GM19240 (cell line): Measurements from ENCODE around the gene OS9.

Source experiments
- DNase-seq: peaks from one replicate; pipeline ENCODE4 v3.0.0; 2011; ENCODE audit warnings: low spot score; ENCODE audit not compliant: insufficient read length

Gene OS9

DNA sequence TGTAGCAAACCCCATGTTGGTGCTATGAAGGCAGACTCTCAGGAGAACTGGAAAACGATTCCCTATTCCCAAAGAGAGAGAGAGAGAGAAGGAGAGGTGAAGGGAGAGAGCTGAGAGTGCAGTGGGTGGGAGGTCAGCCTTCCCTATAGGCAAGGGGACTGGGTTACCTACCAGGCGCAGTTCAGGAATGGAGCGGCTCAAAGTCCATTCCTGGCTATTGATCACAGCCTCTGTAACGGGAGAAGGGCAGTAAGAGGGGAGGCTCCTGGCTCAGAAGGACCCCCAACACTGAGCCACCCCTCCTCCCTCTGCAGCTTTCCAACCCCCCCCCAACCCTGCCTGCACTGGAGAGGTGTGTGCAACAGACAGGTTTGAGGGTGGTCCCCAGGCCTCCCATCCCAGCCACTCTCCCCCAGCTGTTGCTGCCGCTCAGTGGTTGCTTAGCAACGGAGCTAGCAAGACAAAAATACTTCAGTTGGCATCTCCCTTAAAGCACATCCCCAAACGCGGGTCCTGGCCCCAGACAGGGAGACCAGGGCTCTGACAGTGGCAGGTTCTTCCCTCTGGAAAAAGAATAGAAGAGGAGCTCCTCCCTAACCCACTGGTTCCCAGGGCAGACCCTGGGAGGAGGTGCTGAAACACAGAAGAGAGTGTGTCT, 41.4 kb downstream of the OS9 start:
- DNase-seq = no peak

DNA sequence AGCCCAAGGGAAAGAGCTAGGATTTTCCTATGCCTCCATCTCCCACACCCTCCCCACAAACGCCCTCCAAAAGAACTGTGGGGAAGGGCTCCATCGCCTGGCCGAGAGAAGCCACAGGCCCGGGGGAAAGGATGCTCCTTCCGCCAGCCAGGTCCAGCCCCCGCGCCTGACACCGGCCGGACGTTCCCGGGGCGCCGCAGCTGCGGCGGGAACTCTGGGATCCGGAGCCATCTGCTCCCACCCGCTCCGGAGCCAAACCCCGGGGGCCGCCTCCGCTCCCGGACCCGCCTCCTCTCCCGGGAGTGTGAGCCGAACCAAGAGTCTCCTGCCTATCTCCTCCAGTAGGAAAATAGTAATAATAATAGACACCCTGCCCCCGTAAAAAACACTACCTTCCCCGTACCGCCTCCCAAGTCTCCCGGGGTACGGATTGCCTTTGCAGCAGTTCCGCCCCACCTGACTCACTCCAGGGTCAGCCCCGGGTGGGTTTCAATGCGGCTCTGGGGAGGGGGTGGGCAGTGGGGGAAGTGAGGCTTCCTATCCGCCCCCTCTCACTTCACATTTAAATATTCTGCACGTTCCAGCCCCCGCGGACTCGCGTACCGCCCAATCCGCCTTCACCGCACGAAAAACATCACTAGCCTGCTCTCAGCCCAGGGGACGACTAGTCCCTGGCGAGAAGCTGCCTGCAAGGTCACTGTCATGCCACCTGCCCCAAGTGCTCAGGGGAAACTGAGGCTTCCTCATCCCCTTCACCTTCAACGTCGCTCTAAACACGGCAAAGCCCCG, 42.2 kb downstream of the OS9 start:
- no peak for DNase-seq

DNA sequence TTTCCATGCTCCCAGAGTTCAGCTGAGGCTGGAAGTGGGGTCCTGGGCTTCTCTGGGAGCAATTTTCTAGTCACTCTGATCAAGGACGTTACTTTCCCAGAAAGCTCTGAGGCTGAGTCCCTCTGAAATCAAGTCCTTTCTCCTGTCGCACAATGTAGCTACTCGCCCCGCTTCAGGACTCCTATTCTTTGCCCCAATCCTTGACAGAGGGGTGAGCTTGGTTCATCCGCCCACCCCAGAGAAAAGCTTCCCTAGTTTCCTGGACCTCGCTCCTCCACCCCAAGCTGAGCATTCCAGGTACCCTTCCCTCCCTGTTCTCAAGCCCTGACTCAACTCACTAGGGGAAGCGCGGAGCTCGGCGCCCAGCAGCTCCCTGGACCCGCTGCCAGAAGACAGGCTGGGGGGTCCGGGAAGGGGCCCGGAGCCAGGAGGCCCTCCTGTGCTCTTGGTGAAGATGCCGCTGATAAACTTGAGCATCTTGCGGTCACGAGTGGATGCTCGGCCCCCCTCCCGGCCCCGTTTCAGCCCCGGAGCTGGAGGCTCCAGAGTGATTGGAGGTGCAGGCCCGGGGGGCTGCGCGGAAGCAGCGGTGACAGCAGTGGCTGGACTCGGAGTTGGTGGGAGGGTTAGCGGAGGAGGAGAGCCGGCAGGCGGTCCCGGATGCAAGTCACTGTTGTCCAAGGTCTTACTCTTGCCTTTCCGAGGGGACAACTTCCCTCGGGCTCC, 43.0 kb downstream of the OS9 start:
- no peak for DNase-seq

- DNase-seq = no peak
These were observed 43.8 kb downstream of the OS9 start for GRCh38 chr12:57737467-57738460.

GRCh38 chr12:57738661-57739237, 44.8 kb downstream of the OS9 start, which contains the start of gene AGAP2:
Gene AGAP2 (minus strand): TSS chr12:57738742. CDS start chr12:57738246, 496 bp downstream.
- no peak for DNase-seq

- no peak for DNase-seq
These were observed 45.5 kb downstream of the OS9 start for GRCh38 chr12:57739387-57739786.

DNA sequence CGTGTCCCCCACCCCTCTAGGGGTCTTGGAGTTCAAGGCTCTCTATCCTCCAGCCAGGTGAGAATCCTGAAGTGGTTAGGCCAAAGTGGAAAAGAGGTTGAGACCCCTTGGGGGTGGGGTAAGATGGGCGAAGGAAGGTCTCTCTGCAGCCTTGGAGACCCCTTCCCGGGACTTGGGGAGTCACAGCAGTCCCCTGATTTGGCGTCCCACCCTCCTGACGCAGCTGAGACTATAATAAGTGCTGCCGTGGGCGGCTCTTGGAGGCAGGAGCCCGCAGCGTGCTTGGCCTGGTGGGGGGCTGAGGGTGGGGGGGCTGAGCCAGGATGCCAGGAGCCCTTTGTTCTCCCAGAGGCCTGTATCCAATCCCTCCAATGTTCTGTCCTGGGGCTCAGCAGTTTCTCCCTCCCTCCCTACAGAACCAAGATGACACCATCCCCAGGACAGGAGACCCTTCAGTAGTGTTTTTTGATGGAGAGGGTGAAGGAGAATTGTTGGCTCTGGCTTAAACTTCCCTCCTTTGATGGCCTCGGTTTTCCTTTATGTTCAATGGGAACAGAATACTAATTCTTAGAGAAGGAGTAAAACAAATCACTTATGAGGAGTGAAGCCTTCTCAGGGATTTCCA, 46.1 kb downstream of the OS9 start:
- DNase-seq = no peak

DNA sequence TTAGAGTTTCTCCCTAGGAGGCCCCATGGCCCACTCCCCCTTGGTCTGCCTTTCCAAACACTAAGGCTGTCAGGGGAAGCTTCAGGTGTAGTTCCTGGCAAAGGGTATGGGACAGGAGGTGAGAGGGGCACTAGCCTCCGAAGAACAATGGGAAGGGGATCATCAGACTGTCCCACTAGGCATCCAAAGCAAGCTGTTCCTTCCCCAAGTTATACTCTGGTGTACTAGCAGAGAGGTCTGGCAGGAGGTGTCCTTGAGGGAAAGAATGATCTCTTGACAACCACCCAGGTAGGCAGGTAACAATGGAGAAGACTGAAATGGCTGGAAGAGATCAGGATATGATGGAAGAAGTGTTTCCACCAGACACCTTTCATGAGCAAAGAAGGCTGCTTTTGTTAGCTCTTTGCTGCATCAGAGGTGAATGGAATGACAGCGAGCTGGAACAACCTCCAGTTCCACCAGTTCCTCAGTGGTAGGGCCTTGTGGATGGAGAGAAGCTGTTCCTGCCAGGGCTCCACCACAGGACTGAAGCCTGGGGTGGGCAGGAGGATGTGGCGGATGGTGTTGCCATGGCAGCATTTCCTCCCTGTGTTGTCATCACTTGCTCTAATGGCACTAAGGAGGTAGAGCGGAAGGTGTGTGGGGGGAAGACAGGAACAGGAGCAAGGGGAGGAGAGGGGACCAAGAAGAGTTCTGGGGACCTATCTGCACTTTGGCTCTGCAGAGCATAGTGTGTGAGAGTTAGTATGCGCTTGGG, 46.9 kb downstream of the OS9 start:
- peak; percentile 88 for DNase-seq

DNA sequence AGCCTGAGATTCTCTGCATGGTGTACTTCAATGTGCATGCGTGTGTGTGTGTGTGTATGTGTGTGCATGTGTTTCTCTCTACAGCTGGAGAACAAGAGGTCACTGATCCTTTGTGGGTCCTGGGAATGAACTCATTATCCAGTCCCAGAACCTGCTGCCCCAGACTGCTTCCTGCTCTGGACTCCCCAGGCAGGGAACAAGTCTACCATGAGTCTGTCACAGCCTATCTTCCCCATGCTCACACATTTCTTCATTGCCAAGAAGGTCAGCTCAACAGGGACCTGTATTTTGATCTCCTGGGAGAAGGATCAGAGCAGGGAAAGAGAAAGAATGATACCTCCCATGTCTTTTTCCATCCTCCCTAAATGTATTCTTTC, 47.5 kb downstream of the OS9 start:
- no peak for DNase-seq

DNA sequence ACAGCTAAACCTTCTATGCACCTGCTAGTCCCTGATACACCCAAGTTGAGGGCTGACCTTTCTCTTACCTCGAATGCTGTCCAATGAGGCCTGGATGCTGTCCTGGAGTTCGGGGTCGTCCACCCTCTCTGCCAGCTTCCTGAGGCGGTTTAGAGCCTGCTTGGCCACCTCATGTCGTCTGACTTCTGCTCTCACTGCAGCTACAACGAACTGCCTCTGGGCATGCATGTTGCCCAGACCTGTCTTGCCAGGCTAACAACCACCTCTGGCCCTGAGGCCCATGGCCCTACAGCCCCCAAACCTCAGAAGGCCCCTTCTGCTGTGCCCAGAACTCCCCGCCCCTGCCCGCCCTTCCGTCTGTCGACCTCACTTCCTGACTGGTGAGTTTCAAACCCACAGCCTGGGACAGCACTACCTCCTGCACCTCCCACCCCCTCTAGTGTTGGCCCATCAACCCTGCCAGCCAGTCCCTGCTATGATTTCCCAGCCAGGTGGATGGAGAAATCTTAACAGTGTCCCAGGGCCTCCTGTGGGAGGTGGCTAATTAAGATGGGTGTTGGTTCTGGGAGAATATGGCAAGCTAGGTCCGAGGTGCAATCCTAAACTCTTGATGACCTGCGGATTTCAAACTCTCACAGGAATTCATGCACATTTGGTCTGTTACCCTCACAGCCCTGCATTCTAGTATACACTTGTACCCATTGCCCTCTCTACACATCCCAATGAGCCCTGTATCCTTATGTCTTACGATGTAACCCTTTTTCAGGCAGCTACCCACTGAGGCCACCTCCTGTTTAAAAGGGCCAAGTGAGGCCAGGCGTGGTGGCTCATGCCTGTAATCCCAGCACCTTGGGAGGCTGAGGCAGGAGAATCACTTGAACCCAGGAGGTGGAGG, 48.2 kb downstream of the OS9 start:
- peak; percentile 89 for DNase-seq

DNA sequence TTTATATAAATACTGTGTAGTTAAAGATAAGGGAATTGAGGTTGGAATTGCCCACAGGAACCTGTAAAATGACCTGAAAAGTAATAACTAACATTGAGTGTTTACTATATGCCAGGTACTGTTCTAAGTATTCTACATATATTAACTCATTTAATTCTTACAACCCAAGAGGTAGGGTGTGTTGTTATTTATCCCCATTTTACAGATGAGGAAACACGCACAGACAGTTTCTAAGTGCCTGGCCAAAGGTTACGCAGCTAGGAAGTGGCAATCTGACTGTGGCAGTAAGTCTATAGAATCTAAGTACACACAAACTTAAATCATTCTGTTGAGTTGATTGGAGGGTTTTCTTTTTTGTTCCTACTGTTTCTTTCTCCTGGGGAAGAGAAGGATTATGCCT, 49.8 kb downstream of the OS9 start:
- DNase-seq = no peak

GRCh38 chr12:57744194-57744776, 50.4 kb downstream of the OS9 start:
- DNase-seq = no peak

DNA sequence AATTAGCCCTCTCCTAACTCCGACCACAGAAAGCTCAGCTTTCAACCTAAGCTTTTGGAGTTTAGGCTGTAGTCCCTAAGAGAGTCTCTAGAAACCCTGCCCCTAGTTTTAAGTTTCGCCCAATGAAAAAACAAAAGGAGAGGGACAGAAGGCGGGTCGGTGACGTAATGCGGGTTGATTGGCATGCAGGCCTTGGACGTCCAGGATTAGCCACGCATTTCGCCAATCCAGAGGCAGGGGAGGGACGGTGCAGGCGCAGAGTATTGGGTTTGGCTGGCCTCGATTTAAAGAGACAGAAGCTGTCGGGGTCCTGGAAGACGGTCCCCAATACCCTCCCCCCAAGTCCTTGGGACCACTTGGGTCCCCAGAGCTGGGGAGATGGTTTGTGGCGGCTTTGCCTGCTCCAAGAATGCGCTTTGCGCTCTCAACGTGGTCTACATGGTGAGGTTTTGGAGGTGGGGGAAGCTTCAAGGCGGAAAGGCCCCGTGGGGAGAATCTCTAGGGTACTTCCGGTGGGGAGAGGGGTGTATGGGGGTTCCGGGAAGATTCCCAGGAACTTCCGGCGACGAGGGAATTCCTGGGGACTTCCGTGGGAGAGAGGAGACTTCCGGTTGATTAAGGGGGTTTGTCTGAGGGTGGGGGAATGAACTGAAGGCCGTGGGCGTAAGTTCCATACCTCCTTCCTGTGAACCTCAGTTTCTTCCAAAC, 51.0 kb downstream of the OS9 start, which contains the start of gene TSPAN31:
Gene TSPAN31 (plus strand): TSS at position 263 of the 708 bp plus-strand sequence. CDS start 116 bp downstream, at position 379.
- peak; percentile 88 for DNase-seq

DNA sequence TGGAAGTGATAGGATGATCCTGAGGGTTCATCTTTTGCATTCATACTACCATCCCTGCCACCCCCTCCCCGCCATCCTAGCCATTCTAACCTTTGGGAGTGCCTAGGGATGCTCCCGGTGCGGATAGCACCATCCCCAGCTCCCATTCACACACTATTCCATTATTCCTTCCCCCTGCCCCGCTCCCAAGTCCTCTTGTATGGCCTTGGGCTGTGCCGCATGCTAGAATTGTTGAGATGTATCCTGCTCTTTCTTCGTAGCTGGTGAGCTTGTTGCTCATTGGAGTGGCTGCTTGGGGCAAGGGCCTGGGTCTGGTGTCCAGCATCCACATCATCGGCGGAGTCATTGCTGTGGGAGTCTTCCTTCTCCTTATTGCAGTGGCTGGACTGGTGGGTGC, 51.6 kb downstream of the OS9 start:
- DNase-seq = no peak

DNA sequence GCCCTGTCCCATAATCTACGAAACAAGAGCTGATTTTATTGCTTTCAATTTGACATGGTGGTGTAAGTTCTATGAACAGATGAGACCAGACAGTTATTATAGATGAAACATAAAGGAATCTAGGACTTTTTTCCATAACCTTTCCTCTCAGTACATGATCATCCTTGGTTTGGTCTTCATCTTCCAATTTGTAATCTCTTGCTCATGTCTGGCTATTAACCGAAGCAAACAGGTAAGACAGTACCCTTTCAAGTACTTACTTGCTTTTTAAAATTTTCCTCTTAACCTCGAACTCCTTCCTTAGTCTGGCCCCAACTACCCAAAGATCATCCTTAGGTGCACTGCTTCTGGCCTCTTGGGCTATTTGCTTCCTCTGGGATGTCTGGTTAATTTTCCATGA, 52.1 kb downstream of the OS9 start:
- DNase-seq = no peak

DNA sequence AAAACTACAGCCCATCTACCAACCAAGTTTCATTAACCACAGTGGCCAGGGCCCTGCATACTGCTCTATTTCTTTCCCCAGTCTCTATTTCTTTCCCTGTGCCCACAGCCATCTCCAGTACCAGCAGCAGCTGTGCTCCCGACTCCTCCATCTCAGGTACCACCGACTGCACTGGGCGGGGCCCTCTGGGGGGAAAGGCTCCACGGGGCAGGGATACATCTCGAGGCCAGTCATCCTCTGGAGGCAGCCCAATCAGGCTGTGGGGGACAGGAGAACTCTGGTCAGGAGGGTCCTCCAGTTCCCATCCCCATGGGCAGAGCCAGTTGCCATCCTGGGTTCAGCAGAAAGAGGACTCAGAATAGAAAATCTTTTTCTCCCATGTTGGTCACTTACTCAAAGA, 55.1 kb downstream of the OS9 start:
- no peak for DNase-seq
